Measurements from ENCODE around the gene LOXHD1.

LOXHD1 gene

GRCh38 chr18:46570134-46570533, 86.9 kb downstream of the LOXHD1 start:
- Histone ChIP-seq H3K4me2 (no peak overlapping the region), H3K9me3 (replicated peaks in 1 of 11) (no peaks in the 10 kb centered on the region), H3K36me3 (peaks cover 0 to 4% (median 0%) of the 10 kb centered on the region in 11 experiments; a peak in 1 of 22 replicates), H4K20me1 (no peaks in the 10 kb centered on the region), H3K4me1 (peaks cover 14 to 19% (median 16%) of the 10 kb centered on the region in 10 experiments), H3K4me3 (no peak overlapping the region), H3K27me3 (no peaks in the 10 kb centered on the region), H3K9ac (no peak overlapping the region), H3K27ac (no peak overlapping the region)
- no peak for TF ChIP-seq Cebpa-rat (IDR thresholded peaks at IDR 0.05)

GRCh38 chr18:46569211-46569610, 87.8 kb downstream of the LOXHD1 start:
- H3K4me1 ChIP-seq, result peaks cover 6 to 12% (median 9%) of the 10 kb centered on the region in 10 experiments
- no peak for TF ChIP-seq Cebpa-rat (IDR thresholded peaks at IDR 0.05)
- H3K9me3 ChIP-seq (replicated peaks in 1 of 11), result no peaks in the 10 kb centered on the region

GRCh38 chr18:46567196-46567595, 89.8 kb downstream of the LOXHD1 start:
- Histone ChIP-seq H3K36me3 (peaks cover 0 to 4% (median 0%) of the 10 kb centered on the region in 11 experiments; a peak in 1 of 22 replicates), H3K9me3 (replicated peaks in 1 of 11) (no peaks in the 10 kb centered on the region), H3K9ac (no peak overlapping the region), H3K4me1 (no peaks in the 10 kb centered on the region), H3K4me3 (no peak overlapping the region), H3K27me3 (no peaks in the 10 kb centered on the region), H3K27ac (no peak overlapping the region), H3K4me2 (no peak overlapping the region), H4K20me1 (no peaks in the 10 kb centered on the region)
- no peak for TF ChIP-seq Cebpa-rat (IDR thresholded peaks at IDR 0.05)

More at GRCh38 chr18:46569211-46569610, 87.8 kb downstream of the LOXHD1 start:
- H3K4me3 ChIP-seq, result no peak overlapping the region
- H3K27me3 ChIP-seq, result no peaks in the 10 kb centered on the region
- no peaks in the 10 kb centered on the region for H4K20me1 ChIP-seq
- no peak overlapping the region for H3K4me2 ChIP-seq
- peaks cover 0 to 4% (median 0%) of the 10 kb centered on the region in 11 experiments; a peak in 1 of 22 replicates for H3K36me3 ChIP-seq
- H3K27ac ChIP-seq, result no peak overlapping the region
- no peak overlapping the region for H3K9ac ChIP-seq

- H3K4me1 ChIP-seq, result no peaks in the 10 kb centered on the region
- H4K20me1 ChIP-seq, result no peaks in the 10 kb centered on the region
- no peak overlapping the region for H3K4me2 ChIP-seq
- no peak for TF ChIP-seq Cebpa-rat (IDR thresholded peaks at IDR 0.05)
- no peaks in the 10 kb centered on the region for H3K9me3 ChIP-seq (replicated peaks in 1 of 11)
- H3K4me3 ChIP-seq, result no peak overlapping the region
- no peak overlapping the region for H3K9ac ChIP-seq
- H3K27me3 ChIP-seq, result no peaks in the 10 kb centered on the region
- peaks cover 0 to 4% (median 0%) of the 10 kb centered on the region in 11 experiments; a peak in 1 of 22 replicates for H3K36me3 ChIP-seq
- H3K27ac ChIP-seq, result no peak overlapping the region
Measured at GRCh38 chr18:46566111-46566510, 90.9 kb downstream of the LOXHD1 start.

GRCh38 chr18:46565256-46565655, 91.8 kb downstream of the LOXHD1 start:
- Histone ChIP-seq H3K4me1 (no peaks in the 10 kb centered on the region), H3K27ac (no peak overlapping the region), H3K9ac (no peak overlapping the region), H3K9me3 (replicated peaks in 1 of 11) (no peaks in the 10 kb centered on the region), H3K27me3 (no peaks in the 10 kb centered on the region), H3K4me3 (no peak overlapping the region), H4K20me1 (no peaks in the 10 kb centered on the region), H3K4me2 (no peak overlapping the region), H3K36me3 (peaks cover 0 to 4% (median 0%) of the 10 kb centered on the region in 11 experiments; a peak in 1 of 22 replicates)
- TF ChIP-seq Cebpa-rat (IDR thresholded peaks at IDR 0.05), result no peak

GRCh38 chr18:46563317-46563716, 93.7 kb downstream of the LOXHD1 start:
- H4K20me1 ChIP-seq, result no peaks in the 10 kb centered on the region
- TF ChIP-seq Cebpa-rat (IDR thresholded peaks at IDR 0.05), result no peak
- no peak overlapping the region for H3K4me3 ChIP-seq
- H3K4me2 ChIP-seq, result no peak overlapping the region
- no peaks in the 10 kb centered on the region for H3K27me3 ChIP-seq
- no peak overlapping the region for H3K9ac ChIP-seq
- no peaks in the 10 kb centered on the region for H3K36me3 ChIP-seq
- H3K9me3 ChIP-seq (replicated peaks in 1 of 11), result no peaks in the 10 kb centered on the region
- no peaks in the 10 kb centered on the region for H3K4me1 ChIP-seq
- no peak overlapping the region for H3K27ac ChIP-seq

GRCh38 chr18:46562674-46563192, 94.3 kb downstream of the LOXHD1 start:
- no peaks in the 10 kb centered on the region for H3K27me3 ChIP-seq
- H3K9me3 ChIP-seq (replicated peaks in 1 of 11), result no peaks in the 10 kb centered on the region
- no peaks in the 10 kb centered on the region for H3K4me1 ChIP-seq
- H3K4me3 ChIP-seq, result no peak overlapping the region
- no peak overlapping the region for H3K27ac ChIP-seq
- no peaks in the 10 kb centered on the region for H4K20me1 ChIP-seq
- no peak overlapping the region for H3K4me2 ChIP-seq
- H3K36me3 ChIP-seq, result no peaks in the 10 kb centered on the region
- H3K9ac ChIP-seq, result no peak overlapping the region
- no peak for TF ChIP-seq Cebpa-rat (IDR thresholded peaks at IDR 0.05)

- TF ChIP-seq Cebpa-rat (IDR thresholded peaks at IDR 0.05), result no peak
Measured at GRCh38 chr18:46560671-46561045, 96.4 kb downstream of the LOXHD1 start.

GRCh38 chr18:46559946-46560670, 96.9 kb downstream of the LOXHD1 start:
- no peak overlapping the region for H3K27ac ChIP-seq
- no peaks in the 10 kb centered on the region for H3K36me3 ChIP-seq
- no peaks in the 10 kb centered on the region for H3K27me3 ChIP-seq
- no peak overlapping the region for H3K9ac ChIP-seq
- H3K4me2 ChIP-seq, result no peak overlapping the region
- H3K4me1 ChIP-seq, result no peaks in the 10 kb centered on the region
- no peak overlapping the region for H3K4me3 ChIP-seq
- H3K9me3 ChIP-seq (replicated peaks in 1 of 11), result no peaks in the 10 kb centered on the region
- no peak for TF ChIP-seq Cebpa-rat (IDR thresholded peaks at IDR 0.05)
- H4K20me1 ChIP-seq, result no peaks in the 10 kb centered on the region

More at GRCh38 chr18:46560671-46561045, 96.4 kb downstream of the LOXHD1 start:
- no peaks in the 10 kb centered on the region for H3K4me1 ChIP-seq
- no peak overlapping the region for H3K4me2 ChIP-seq
- H3K9me3 ChIP-seq (replicated peaks in 1 of 11), result no peaks in the 10 kb centered on the region
- H3K27me3 ChIP-seq, result no peaks in the 10 kb centered on the region
- no peak overlapping the region for H3K9ac ChIP-seq
- no peak overlapping the region for H3K4me3 ChIP-seq
- no peaks in the 10 kb centered on the region for H4K20me1 ChIP-seq
- no peak overlapping the region for H3K27ac ChIP-seq
- H3K36me3 ChIP-seq, result no peaks in the 10 kb centered on the region

- H4K20me1 ChIP-seq, result no peaks in the 10 kb centered on the region
- no peaks in the 10 kb centered on the region for H3K9me3 ChIP-seq (replicated peaks in 1 of 11)
- no peaks in the 10 kb centered on the region for H3K4me1 ChIP-seq
- H3K9ac ChIP-seq, result no peak overlapping the region
- H3K36me3 ChIP-seq, result no peaks in the 10 kb centered on the region
- no peak overlapping the region for H3K27ac ChIP-seq
- no peak overlapping the region for H3K4me3 ChIP-seq
- H3K4me2 ChIP-seq, result no peak overlapping the region
- TF ChIP-seq Cebpa-rat (IDR thresholded peaks at IDR 0.05), result no peak
- H3K27me3 ChIP-seq, result no peaks in the 10 kb centered on the region
Measured at GRCh38 chr18:46559296-46559695, 97.7 kb downstream of the LOXHD1 start.

All from BLaER1 treated with 17β-estradiol and CSF1 and Interleukin-3, amounts not matched to agents 10 nM and 100 nM (cell line).